ENCODE results near the gene SMAD3. TPM values are rescaled to one million over a fixed set of nuclear protein-coding genes. Genes with fewer than 3 reads are reported as not detected.

SMAD3 gene
- total RNA-seq, 1 donor = 36.7 TPM

DNA sequence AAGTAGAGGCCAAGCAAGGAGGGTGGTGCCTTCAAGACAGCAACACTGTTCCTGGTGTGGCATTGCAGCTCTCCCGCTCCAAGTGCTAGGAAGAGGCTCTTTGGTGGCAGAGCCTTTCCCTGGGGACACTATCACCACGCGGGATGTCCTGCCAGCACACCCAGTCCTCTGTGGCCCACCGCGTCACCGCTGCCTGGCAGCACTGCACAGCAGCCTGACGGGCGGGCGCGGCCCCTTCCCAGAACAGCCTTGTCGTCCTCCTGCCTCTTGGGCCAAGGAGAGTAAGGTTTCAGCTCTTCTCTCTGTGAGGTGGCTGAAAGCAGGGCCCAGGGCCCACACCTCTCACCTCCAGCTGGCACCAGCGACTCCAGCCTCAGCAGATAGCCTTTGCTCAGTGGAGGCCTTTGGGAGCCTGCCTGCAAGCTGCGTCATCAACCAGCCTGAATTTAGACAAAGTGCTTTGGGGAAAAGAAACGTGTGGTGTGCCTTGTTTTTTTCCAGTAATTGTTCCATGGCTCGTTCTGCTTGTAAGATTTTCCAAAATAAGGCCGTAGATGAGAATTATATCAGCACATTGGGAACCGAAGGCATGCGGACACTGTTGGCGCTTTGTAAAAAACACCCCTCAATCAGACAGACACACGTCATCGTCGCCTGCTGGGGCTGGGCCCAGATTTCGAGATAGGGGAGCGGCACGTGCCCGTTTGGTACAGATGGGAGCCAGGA, 124.1 kb downstream of the SMAD3 start:
- no peaks in the 10 kb centered on the region for H3K9me3 ChIP-seq (ENCODE audit: low read depth, low read length)
- H3K4me3 ChIP-seq (ENCODE audit: low read length) = no peak overlapping the region
- peaks cover 9% of the 10 kb centered on the region for H3K4me1 ChIP-seq (ENCODE audit: insufficient read depth, low read length)
- no peaks in the 10 kb centered on the region for H3K27me3 ChIP-seq (ENCODE audit: insufficient read depth, low read length)

DNA sequence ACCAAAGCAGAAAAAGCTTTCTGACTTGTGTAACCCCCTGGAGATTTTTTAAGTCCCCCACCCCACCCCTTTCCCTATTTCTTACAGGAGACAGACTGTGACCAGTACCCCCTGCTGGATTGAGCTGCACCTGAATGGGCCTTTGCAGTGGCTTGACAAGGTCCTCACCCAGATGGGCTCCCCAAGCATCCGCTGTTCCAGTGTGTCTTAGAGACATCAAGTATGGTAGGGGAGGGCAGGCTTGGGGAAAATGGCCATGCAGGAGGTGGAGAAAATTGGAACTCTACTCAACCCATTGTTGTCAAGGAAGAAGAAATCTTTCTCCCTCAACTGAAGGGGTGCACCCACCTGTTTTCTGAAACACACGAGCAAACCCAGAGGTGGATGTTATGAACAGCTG, 124.9 kb downstream of the SMAD3 start:
- no peak overlapping the region for H3K4me3 ChIP-seq (ENCODE audit: low read length)
- peaks cover 9% of the 10 kb centered on the region for H3K4me1 ChIP-seq (ENCODE audit: insufficient read depth, low read length)
- no peaks in the 10 kb centered on the region for H3K27me3 ChIP-seq (ENCODE audit: insufficient read depth, low read length)
- H3K9me3 ChIP-seq (ENCODE audit: low read depth, low read length) = no peaks in the 10 kb centered on the region

DNA sequence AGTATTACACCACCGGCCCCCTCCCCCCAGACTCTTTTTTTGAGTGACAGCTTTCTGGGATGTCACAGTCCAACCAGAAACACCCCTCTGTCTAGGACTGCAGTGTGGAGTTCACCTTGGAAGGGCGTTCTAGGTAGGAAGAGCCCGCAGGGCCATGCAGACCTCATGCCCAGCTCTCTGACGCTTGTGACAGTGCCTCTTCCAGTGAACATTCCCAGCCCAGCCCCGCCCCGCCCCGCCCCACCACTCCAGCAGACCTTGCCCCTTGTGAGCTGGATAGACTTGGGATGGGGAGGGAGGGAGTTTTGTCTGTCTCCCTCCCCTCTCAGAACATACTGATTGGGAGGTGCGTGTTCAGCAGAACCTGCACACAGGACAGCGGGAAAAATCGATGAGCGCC, 125.4 kb downstream of the SMAD3 start:
- Histone ChIP-seq H3K4me1 (ENCODE audit: insufficient read depth, low read length) (peaks cover 6% of the 10 kb centered on the region), H3K4me3 (ENCODE audit: low read length) (no peak overlapping the region), H3K9me3 (ENCODE audit: low read depth, low read length) (no peaks in the 10 kb centered on the region), H3K27me3 (ENCODE audit: insufficient read depth, low read length) (no peaks in the 10 kb centered on the region)

DNA sequence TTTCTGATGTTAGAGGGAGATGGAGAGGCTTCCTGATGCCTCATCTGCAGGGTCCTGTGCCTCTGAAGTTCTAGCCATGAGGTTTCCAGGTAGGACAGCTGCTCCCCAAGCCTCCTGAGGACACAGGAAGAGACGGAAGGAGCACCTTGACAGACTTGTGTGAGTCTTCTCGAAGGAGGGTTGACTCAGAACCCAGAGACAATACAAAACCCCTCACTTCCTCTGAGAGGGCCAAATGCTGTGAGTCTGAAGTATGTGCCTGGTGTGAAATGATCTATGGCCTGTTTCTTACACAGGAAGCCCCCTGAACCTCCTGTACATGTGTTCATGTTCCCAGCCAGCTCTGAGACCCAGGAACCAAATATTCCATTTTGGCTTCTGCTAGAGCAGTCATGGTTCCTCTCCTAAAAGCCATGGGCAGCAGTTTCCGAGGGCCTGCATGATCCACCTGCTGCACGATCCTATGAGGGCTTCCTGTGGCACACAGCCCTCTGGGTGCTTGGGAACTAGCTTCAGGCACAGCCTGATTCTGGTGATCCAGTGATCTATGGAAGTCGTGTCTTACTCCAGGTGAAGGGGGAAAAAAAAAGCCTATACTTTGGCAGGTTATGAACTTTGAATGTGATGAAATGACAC, 126.9 kb downstream of the SMAD3 start:
- no peak overlapping the region for H3K4me3 ChIP-seq (ENCODE audit: low read length)
- no peaks in the 10 kb centered on the region for H3K27me3 ChIP-seq (ENCODE audit: insufficient read depth, low read length)
- H3K4me1 ChIP-seq (ENCODE audit: insufficient read depth, low read length) = no peaks in the 10 kb centered on the region
- no peaks in the 10 kb centered on the region for H3K9me3 ChIP-seq (ENCODE audit: low read depth, low read length)

DNA sequence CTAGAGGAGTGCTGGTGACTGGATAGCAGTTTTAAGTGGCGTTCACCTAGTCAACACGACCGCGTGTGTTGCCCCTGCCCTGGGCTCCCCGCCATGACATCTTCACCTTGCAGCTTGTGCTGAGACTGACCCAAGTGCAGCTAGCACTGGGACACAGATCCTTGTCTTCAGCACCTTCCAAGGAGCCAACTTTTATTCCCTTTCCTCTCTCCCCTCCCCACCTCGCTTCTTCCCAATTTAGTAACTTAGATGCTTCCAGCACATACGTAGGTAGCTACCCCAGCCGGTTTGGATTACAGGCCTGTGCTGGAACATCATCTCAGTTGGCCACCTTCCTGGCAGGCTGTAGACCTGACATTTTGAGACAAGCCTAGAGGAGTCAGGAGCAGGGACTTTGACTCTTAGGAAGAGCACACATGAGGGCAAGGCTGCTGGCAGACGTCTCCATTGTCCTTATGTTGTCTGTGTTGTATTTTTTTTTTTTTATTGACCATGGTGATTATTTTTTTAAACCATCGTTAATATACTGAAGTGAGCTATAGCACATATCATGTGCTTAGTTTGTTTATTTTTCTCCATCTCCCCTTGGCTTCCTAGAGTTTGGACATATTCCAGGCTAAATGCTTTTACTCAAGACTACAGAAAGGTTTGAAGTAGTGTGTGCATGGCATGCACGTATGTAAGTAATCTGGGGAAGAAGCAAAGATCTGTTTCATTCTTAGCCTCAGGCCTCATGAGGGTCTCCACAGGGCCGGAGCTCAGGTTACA, 128.0 kb downstream of the SMAD3 start:
- Histone ChIP-seq H3K4me1 (ENCODE audit: insufficient read depth, low read length) (peaks cover 2% of the 10 kb centered on the region), H3K27me3 (ENCODE audit: insufficient read depth, low read length) (no peaks in the 10 kb centered on the region), H3K9me3 (ENCODE audit: low read depth, low read length) (no peaks in the 10 kb centered on the region), H3K4me3 (ENCODE audit: low read length) (no peak overlapping the region)

DNA sequence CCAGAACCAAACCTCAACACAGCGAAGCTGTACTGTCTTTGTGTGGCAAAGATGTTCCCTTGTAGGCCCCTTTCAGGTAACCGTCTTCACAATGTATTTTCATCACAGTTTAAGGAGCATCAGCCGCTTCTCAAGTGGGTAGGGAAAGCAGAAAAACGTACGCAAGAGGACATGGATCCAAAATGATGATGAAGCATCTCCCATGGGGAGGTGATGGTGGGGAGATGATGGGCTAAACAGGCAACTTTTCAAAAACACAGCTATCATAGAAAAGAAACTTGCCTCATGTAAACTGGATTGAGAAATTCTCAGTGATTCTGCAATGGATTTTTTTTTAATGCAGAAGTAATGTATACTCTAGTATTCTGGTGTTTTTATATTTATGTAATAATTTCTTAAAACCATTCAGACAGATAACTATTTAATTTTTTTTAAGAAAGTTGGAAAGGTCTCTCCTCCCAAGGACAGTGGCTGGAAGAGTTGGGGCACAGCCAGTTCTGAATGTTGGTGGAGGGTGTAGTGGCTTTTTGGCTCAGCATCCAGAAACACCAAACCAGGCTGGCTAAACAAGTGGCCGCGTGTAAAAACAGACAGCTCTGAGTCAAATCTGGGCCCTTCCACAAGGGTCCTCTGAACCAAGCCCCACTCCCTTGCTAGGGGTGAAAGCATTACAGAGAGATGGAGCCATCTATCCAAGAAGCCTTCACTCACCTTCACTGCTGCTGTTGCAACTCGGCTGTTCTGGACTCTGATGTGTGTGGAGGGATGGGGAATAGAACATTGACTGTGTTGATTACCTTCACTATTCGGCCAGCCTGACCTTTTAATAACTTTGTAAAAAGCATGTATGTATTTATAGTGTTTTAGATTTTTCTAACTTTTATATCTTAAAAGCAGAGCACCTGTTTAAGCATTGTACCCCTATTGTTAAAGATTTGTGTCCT, 129.0 kb downstream of the SMAD3 start:
- no peaks in the 10 kb centered on the region for H3K27me3 ChIP-seq (ENCODE audit: insufficient read depth, low read length)
- H3K9me3 ChIP-seq (ENCODE audit: low read depth, low read length) = no peaks in the 10 kb centered on the region
- peaks cover 5% of the 10 kb centered on the region for H3K4me1 ChIP-seq (ENCODE audit: insufficient read depth, low read length)
- H3K4me3 ChIP-seq (ENCODE audit: low read length) = no peak overlapping the region

DNA sequence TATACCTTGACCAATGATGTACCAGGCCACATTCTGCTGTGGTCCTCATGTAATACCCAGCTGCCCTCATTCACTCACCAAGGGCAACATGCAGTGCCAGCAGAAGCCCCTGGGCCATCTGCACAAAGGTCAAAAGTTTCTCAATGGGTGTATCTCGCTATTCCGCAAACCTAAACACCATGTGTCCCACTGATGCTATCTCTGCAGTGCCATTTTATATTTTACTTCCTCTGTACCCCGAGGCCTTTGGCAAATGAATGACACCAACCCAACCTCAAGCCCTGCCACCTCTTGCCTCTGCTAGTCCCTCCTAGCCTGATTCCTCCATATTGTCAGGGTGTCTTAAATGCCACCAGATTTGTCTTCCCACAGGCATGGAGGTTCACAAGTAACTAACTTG, 129.9 kb downstream of the SMAD3 start:
- Histone ChIP-seq H3K27me3 (ENCODE audit: insufficient read depth, low read length) (no peaks in the 10 kb centered on the region), H3K4me3 (ENCODE audit: low read length) (no peak overlapping the region), H3K9me3 (ENCODE audit: low read depth, low read length) (no peaks in the 10 kb centered on the region), H3K4me1 (ENCODE audit: insufficient read depth, low read length) (peaks cover 8% of the 10 kb centered on the region)

DNA sequence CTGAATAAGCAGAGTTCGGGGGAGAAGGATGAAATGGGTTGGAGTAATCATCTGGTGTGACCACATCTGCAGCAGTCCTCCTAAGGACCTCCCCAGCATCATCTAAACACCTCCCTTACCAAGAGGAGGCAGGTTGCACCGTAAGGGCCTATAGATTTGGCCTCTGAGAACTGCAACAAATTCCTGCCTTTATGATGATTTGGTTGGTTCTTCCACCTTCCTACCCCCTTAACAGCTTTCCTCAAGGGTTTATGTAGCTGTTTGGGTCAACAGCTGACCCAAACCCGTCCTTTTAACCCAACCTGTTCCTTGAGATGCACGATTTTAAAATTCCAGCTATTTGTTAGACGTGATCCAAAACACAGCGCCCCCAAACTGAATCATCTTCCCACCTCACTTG, 130.8 kb downstream of the SMAD3 start:
- no peaks in the 10 kb centered on the region for H3K9me3 ChIP-seq (ENCODE audit: low read depth, low read length)
- H3K4me3 ChIP-seq (ENCODE audit: low read length) = no peak overlapping the region
- no peaks in the 10 kb centered on the region for H3K27me3 ChIP-seq (ENCODE audit: insufficient read depth, low read length)
- peaks cover 11% of the 10 kb centered on the region for H3K4me1 ChIP-seq (ENCODE audit: insufficient read depth, low read length)

DNA sequence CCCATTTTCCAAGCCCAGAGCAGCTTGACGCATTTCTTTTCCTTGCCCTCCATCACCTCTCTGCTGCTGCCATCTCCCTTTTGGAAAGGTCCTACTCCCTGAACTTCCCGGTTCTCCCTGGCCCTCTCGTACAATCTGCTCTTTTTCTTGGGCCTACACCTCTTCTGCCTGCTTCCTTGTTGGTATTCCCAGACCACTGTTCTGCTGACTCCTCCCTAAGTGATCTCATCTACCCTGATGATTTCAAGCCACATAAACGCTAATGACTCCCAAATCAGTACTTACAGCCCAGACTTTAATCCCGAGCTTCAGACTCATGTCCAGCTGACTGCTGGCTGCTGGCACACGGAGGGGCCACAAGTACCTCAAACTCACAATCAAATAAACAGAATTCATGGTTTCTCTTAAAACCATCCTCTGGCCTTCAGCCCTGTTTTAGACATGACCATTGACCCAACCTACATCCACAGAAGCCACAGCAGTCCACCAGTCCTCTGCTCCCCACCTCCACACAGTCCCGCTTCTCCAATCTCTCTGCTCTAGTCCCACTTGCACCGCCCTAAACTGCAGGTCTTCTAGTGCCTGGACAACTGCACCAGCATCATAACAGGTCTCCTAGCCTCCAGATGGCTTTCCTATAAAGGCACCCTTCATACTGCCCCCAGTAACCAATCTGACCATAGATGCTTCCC, 131.4 kb downstream of the SMAD3 start:
- H3K4me1 ChIP-seq (ENCODE audit: insufficient read depth, low read length) = peaks cover 13% of the 10 kb centered on the region
- no peaks in the 10 kb centered on the region for H3K27me3 ChIP-seq (ENCODE audit: insufficient read depth, low read length)
- H3K9me3 ChIP-seq (ENCODE audit: low read depth, low read length) = no peaks in the 10 kb centered on the region
- H3K4me3 ChIP-seq (ENCODE audit: low read length) = no peak overlapping the region

DNA sequence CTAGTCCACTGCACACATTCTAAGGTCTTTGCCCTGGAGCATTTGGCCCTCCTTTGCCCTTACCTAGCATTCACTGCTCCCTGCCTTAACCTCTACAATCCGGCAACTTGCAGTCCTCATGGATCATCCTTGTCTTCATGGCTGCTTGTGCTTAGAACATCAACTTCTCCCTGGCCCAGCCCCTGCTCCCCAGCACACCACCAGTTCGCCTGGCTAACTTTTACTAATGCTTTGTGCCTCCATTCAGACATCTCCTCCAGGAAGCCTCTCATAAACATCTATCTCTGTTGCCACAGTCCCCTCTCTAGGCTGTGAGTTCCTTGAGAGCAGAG, 131.9 kb downstream of the SMAD3 start:
- Histone ChIP-seq H3K4me1 (ENCODE audit: insufficient read depth, low read length) (peaks cover 13% of the 10 kb centered on the region), H3K9me3 (ENCODE audit: low read depth, low read length) (no peaks in the 10 kb centered on the region), H3K27me3 (ENCODE audit: insufficient read depth, low read length) (no peaks in the 10 kb centered on the region), H3K4me3 (ENCODE audit: low read length) (no peak overlapping the region)

DNA sequence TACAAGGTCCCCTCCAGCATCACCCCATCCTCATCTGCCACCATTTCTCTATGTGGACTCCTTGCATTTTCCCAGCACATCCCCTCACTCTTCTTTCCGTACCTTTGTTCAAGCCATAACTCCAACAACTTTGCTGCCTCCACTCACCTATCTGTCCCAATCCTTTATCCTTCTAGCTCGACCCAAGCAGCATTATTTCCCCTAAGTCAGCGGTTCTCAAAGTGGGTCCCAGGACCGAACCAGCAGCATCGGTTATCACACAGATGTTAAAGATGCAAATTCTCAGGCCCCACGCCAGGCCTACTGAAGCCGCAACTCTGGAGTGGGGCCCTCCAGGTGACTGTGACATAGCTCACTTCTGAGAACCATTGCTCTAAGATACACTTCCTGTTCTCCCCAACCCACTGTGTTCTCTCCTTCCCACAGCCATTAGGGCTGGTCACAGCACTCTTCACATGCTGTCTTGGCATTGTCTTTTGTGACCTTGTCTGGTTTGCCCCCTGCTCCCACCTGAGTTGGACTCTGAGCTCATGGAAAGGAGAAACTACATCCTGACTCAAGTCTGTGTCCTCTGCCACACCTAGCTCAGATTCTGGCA, 132.9 kb downstream of the SMAD3 start:
- Histone ChIP-seq H3K4me3 (ENCODE audit: low read length) (no peak overlapping the region), H3K4me1 (ENCODE audit: insufficient read depth, low read length) (peaks cover 13% of the 10 kb centered on the region), H3K27me3 (ENCODE audit: insufficient read depth, low read length) (no peaks in the 10 kb centered on the region), H3K9me3 (ENCODE audit: low read depth, low read length) (no peaks in the 10 kb centered on the region)

DNA sequence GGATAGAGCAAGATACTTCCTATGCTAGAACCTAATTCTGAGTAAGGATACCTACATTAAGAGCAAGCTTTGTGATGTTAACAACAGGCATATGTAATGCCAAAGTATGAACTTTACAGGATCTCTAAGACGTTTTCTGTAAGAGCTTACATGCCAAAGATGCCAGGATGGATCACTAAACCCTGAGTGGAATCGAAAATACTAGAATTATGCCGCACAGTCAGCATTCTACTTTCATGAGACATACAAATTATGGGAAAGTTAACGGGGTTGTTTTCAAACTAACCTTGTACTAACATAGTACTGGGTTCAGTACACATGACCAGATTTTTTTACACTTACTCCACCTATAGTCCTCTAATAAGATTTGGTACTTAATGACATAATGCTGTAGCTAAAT, 134.0 kb downstream of the SMAD3 start:
- Histone ChIP-seq H3K4me1 (ENCODE audit: insufficient read depth, low read length) (peaks cover 13% of the 10 kb centered on the region), H3K27me3 (ENCODE audit: insufficient read depth, low read length) (no peaks in the 10 kb centered on the region), H3K9me3 (ENCODE audit: low read depth, low read length) (no peaks in the 10 kb centered on the region), H3K4me3 (ENCODE audit: low read length) (no peak overlapping the region)

DNA sequence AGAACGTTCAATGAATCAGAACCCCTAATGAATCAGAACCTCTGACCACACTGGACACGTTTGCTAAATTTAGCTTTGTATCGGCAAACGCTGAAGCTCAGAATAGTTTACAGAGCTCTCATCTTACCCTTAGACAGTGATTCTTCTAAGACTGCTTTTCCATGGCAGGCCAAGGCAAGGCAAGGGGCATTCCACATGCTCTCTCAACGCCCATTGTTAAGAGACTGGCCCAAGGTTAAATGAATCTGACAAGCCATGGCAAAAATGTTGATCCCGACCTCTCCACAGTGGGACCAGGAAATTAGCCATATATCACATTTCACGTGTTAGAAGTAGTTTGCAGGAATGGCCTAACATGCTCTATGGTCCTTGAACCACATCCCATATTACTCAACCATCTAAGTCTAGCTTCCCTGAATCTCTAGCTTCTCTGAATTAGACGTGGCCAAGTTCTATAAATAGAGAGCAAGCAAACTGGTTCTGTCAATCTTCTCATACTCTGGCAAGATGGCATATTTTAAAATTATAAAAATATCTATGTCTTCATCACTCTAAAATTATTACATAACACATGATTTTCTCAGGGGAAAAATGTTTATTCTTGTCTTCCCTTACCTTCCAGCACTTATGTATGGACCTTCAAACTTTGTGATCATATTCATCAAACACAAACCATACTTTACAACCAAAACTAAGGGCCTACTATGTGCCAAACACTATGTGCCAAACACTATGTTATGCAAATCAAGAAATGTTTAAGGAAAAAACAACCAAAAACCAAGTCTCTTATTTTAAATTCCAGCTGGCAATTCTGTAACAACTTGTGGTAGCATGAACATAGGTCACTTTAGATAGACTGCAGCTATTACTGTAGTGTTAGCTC, 134.7 kb downstream of the SMAD3 start:
- Histone ChIP-seq H3K9me3 (ENCODE audit: low read depth, low read length) (no peaks in the 10 kb centered on the region), H3K27me3 (ENCODE audit: insufficient read depth, low read length) (no peaks in the 10 kb centered on the region), H3K4me1 (ENCODE audit: insufficient read depth, low read length) (peaks cover 13% of the 10 kb centered on the region), H3K4me3 (ENCODE audit: low read length) (no peak overlapping the region)

Measured in mononuclear cell (primary cell).